ENCODE results near the gene TRMT10A.

- TF ChIP-seq POLR2A (IDR thresholded peaks at IDR 0.05) (no peak), CTCF (IDR thresholded peaks at IDR 0.05) (no peak)
Measured at GRCh38 chr4:99552872-99553271, 11.0 kb downstream of the TRMT10A start.
